ENCODE data around the gene C3orf20. TPM values are rescaled to one million over a fixed set of nuclear protein-coding genes. Genes with fewer than 3 reads are reported as not detected.

The C3orf20 gene
- total RNA-seq, 1 experiment from 2014 or later: 0.28 TPM

DNA sequence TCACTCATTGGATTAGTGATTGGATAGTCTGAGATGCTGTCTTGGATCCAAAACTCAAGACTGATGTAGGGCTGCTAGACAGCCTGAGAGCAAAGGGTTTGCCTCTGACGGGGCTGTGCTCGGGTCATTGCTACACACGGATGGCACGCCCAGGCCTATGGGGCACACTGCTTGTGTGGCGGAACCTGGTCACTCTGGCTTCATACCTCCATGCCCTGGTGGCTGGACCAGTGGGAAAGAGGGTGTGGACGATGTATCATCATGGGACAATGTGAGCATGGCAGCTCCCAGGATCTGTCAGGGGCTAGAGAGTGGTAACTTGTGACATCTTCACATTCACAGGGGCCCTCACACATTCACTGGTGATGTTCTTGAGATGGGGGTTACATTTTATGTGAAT is 41.5 kb upstream of the C3orf20 start:
- Mint-ChIP-seq H3K9me3 (ENCODE audit: low read depth, unreplicated experiment) (no peaks in the 10 kb centered on the region), H3K4me1 (ENCODE audit: low read depth, unreplicated experiment) (no peaks in the 10 kb centered on the region), H3K4me3 (ENCODE audit: low read depth, unreplicated experiment) (no peak overlapping the region), H3K36me3 (ENCODE audit: insufficient read depth, unreplicated experiment) (no peaks in the 10 kb centered on the region), H3K27ac (ENCODE audit: unreplicated experiment) (no peak overlapping the region), H3K27me3 (ENCODE audit: unreplicated experiment) (peaks cover 45% of the 10 kb centered on the region)
- DNase-seq: no peak
- BruUV-seq (replicated peaks): no TSS peak
- CTCF ChIA-PET: no interaction called here
- TF ChIP-seq, protein P1, sequence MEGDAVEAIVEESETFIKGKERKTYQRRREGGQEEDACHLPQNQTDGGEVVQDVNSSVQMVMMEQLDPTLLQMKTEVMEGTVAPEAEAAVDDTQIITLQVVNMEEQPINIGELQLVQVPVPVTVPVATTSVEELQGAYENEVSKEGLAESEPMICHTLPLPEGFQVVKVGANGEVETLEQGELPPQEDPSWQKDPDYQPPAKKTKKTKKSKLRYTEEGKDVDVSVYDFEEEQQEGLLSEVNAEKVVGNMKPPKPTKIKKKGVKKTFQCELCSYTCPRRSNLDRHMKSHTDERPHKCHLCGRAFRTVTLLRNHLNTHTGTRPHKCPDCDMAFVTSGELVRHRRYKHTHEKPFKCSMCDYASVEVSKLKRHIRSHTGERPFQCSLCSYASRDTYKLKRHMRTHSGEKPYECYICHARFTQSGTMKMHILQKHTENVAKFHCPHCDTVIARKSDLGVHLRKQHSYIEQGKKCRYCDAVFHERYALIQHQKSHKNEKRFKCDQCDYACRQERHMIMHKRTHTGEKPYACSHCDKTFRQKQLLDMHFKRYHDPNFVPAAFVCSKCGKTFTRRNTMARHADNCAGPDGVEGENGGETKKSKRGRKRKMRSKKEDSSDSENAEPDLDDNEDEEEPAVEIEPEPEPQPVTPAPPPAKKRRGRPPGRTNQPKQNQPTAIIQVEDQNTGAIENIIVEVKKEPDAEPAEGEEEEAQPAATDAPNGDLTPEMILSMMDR (IDR thresholded peaks at IDR 0.05; ENCODE audit: unreplicated experiment): no peak
- intact Hi-C loops (cut with micrococcal nuclease; ENCODE audit: unreplicated experiment): no loop called here

DNA sequence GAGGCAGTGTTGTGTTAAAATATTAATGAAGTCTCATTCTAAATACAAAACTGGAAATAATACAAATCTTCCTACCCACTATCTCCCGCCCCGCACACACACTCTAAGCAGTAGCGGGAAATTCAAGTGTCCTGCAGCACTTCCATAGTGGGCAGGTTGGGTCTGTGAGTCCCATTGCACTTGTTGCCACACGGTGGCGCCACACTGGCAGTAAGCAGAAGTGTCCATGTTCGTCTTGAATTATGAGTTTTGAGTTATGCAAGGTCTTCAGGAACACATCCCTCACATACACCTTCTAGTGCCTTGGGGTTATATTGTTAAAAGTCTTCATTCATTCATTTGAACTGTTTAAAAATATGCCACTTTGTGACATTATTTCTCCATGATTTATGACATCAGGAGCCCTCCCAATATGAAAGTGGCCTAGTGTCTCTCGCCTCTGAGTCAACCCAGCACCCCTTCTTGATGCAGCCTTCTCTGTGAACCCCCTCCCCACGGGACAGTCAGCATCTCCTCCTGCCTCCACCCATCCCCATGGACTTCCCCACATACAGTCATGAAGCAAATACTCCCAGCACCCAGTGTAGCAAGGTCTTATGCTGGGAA is 41.0 kb upstream of the C3orf20 start:
- TF ChIP-seq, protein P1 (IDR thresholded peaks at IDR 0.05; ENCODE audit: unreplicated experiment): peak; percentile 38
- peak; percentile 65 for DNase-seq
- H3K9me3 Mint-ChIP-seq (ENCODE audit: low read depth, unreplicated experiment): no peaks in the 10 kb centered on the region
- H3K4me1 Mint-ChIP-seq (ENCODE audit: low read depth, unreplicated experiment): no peaks in the 10 kb centered on the region
- intact Hi-C loops (cut with micrococcal nuclease; ENCODE audit: unreplicated experiment): no loop called here
- no TSS peak for BruUV-seq (replicated peaks)
- CTCF ChIA-PET: no interaction called here
- H3K4me3 Mint-ChIP-seq (ENCODE audit: low read depth, unreplicated experiment): no peak overlapping the region
- peaks cover 47% of the 10 kb centered on the region for H3K27me3 Mint-ChIP-seq (ENCODE audit: unreplicated experiment)
- no peak overlapping the region for H3K27ac Mint-ChIP-seq (ENCODE audit: unreplicated experiment)
- no peaks in the 10 kb centered on the region for H3K36me3 Mint-ChIP-seq (ENCODE audit: insufficient read depth, unreplicated experiment)

GRCh38 chr3:14634763-14635400 is 40.1 kb upstream of the C3orf20 start:
- no peak overlapping the region for H3K4me3 Mint-ChIP-seq (ENCODE audit: low read depth, unreplicated experiment)
- DNase-seq: no peak
- peaks cover 2% of the 10 kb centered on the region for H3K4me1 Mint-ChIP-seq (ENCODE audit: low read depth, unreplicated experiment)
- BruUV-seq (replicated peaks): no TSS peak
- no peak overlapping the region for H3K27ac Mint-ChIP-seq (ENCODE audit: unreplicated experiment)
- no peaks in the 10 kb centered on the region for H3K36me3 Mint-ChIP-seq (ENCODE audit: insufficient read depth, unreplicated experiment)
- peaks cover 39% of the 10 kb centered on the region for H3K27me3 Mint-ChIP-seq (ENCODE audit: unreplicated experiment)
- TF ChIP-seq, protein P1 (IDR thresholded peaks at IDR 0.05; ENCODE audit: unreplicated experiment): no peak
- intact Hi-C loops (cut with micrococcal nuclease; ENCODE audit: unreplicated experiment): no loop called here
- CTCF ChIA-PET: interaction anchor here (1.3 to 1.5 kb wide), 2 partner anchors 17 to 286 kb away, joined by 3 read pairs; partner anchors contain the start of gene CCDC174
- H3K9me3 Mint-ChIP-seq (ENCODE audit: low read depth, unreplicated experiment): no peaks in the 10 kb centered on the region

DNA sequence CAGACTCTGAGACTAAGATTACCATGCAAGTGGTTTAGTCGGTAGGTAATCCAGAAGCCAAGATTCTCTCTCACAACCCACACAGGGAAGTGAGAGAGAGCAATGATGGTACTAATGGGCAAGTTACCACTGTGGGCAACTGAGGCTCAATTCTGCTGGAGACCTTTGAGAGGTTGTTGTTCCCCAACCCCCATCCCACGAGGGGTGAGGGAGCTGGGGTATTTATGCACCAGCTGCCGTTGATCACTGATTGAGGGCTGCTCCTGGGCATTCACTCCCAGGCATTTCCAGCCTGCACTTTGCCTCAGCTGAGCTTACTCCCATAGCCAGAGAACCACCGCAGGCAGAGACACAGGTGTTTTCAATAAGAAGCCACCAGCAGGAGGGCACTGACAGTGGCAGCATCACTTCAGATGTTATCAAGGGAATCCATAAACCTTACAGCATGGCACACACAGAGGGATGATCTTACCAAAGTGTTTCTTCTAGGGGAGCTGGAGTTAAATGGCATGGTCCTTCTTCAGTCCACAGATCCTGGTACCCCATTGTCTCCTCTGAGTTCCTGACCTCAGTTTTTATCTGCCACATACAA is 38.3 kb upstream of the C3orf20 start:
- no peaks in the 10 kb centered on the region for H3K36me3 Mint-ChIP-seq (ENCODE audit: insufficient read depth, unreplicated experiment)
- H3K4me1 Mint-ChIP-seq (ENCODE audit: low read depth, unreplicated experiment): peaks cover 10% of the 10 kb centered on the region
- H3K27me3 Mint-ChIP-seq (ENCODE audit: unreplicated experiment): peaks cover 37% of the 10 kb centered on the region
- TF ChIP-seq, protein P1 (IDR thresholded peaks at IDR 0.05; ENCODE audit: unreplicated experiment): no peak
- intact Hi-C loops (cut with micrococcal nuclease; ENCODE audit: unreplicated experiment): no loop called here
- no peak for DNase-seq
- H3K27ac Mint-ChIP-seq (ENCODE audit: unreplicated experiment): no peak overlapping the region
- CTCF ChIA-PET: no interaction called here
- no TSS peak for BruUV-seq (replicated peaks)
- no peak overlapping the region for H3K4me3 Mint-ChIP-seq (ENCODE audit: low read depth, unreplicated experiment)
- H3K9me3 Mint-ChIP-seq (ENCODE audit: low read depth, unreplicated experiment): no peaks in the 10 kb centered on the region

Measured in Calu3 (cell line).